Measurements from ENCODE around the gene LNX1.

DNA sequence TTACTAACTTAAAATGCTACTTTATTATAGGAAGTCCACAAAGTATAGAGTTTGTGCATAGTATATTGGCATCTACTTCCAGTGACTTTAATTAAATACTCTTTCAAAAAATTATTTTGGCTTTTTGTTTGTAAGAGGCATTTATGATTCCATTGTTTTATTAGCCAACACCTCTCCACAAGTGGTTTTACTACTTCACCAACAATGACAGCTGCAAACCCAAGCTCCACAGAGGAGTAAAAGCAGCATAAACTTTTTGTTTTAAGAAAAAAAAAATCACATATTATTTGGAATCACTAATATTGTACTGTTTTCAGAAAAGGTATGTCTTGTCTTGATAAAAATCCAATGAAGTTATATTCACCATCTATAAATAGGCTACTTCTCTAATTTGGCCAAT, 125.4 kb downstream of the LNX1 start:
- TF ChIP-seq, protein P1, sequence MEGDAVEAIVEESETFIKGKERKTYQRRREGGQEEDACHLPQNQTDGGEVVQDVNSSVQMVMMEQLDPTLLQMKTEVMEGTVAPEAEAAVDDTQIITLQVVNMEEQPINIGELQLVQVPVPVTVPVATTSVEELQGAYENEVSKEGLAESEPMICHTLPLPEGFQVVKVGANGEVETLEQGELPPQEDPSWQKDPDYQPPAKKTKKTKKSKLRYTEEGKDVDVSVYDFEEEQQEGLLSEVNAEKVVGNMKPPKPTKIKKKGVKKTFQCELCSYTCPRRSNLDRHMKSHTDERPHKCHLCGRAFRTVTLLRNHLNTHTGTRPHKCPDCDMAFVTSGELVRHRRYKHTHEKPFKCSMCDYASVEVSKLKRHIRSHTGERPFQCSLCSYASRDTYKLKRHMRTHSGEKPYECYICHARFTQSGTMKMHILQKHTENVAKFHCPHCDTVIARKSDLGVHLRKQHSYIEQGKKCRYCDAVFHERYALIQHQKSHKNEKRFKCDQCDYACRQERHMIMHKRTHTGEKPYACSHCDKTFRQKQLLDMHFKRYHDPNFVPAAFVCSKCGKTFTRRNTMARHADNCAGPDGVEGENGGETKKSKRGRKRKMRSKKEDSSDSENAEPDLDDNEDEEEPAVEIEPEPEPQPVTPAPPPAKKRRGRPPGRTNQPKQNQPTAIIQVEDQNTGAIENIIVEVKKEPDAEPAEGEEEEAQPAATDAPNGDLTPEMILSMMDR (IDR thresholded peaks at IDR 0.05): no peak
- no peak for TF ChIP-seq EZH2phosphoT487 (IDR thresholded peaks at IDR 0.05)
- no peak for TF ChIP-seq EZH2 (IDR thresholded peaks at IDR 0.05)

All from neural progenitor cell (in vitro differentiated cells).